ENCODE results near the gene SNX25. TPM values are rescaled to one million over a fixed set of nuclear protein-coding genes. Genes with fewer than 3 reads are reported as not detected.
"Not testable (repeated sequence)": the region's sequence is repeated elsewhere in the genome, so short reads cannot be mapped to it uniquely, and the experiment has no call there.

Gene SNX25
- total and polyA plus RNA-seq, 2 donors (not counting 1 experiment from before 2014, with no cell fraction given) = 12.0 to 77.6 TPM

DNA sequence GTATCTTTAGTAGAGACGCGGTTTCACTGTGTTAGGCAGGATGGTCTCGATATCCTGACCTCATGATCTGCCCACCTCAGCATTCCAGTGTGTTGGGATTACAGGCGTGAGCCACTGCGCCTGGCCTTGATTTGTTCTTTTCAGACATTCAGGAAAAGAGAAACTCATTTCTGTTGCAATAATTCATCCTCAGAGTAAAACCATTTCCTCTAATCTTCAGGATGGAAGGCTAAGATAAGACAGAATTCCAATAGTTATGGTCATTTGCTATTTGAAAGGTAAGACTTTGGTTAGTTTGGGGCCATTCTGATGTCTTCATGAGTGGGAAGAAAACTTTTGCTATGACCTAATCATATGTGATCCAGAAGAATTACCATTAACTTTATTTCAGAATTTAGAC, 103.3 kb downstream of the SNX25 start:
- peaks cover 10% of the 10 kb centered on the region for H3K79me2 ChIP-seq (ENCODE audit: control insufficient read depth, insufficient read depth, low read length)
- H3K4me3 Mint-ChIP-seq = no peak overlapping the region
- 95% methylated on average over 4 of the region's 5 CpGs for WGBS (ENCODE audit: insufficient coverage)
- H4K20me1 ChIP-seq (ENCODE audit: control insufficient read depth, insufficient read depth, low read length, poor library complexity, severe bottlenecking) = peaks cover 24% of the 10 kb centered on the region
- no peaks in the 10 kb centered on the region for H3K27me3 ChIP-seq (replicated peaks in 1 of 4; ENCODE audit: control extremely low read depth in 1 of 4, control insufficient read depth in 3 of 4, insufficient read depth in 4 of 4, low read length in 3 of 4)
- H3K9me3 Mint-ChIP-seq (ENCODE audit: insufficient read depth) = no peaks in the 10 kb centered on the region
- H3K27ac Mint-ChIP-seq = no peak overlapping the region
- H3K9ac ChIP-seq (ENCODE audit: low read length) = no peak overlapping the region
- H3K27me3 Mint-ChIP-seq = no peaks in the 10 kb centered on the region
- DNase-seq (no peak), ATAC-seq (ENCODE audit: low read depth) (no peak)
- no peak overlapping the region for H2AFZ ChIP-seq (ENCODE audit: insufficient read depth, low read depth, low read length, poor library complexity, severe bottlenecking)
- intact Hi-C loops (cut with micrococcal nuclease) = no loop called here
- H3K4me1 ChIP-seq (ENCODE audit: control insufficient read depth in 2 of 2, insufficient read depth in 2 of 2, low read length in 2 of 2) = peaks cover 23 to 30% of the 10 kb centered on the region in 2 donors
- POLR2A ChIA-PET = no interaction called here
- TF ChIP-seq, protein P1, sequence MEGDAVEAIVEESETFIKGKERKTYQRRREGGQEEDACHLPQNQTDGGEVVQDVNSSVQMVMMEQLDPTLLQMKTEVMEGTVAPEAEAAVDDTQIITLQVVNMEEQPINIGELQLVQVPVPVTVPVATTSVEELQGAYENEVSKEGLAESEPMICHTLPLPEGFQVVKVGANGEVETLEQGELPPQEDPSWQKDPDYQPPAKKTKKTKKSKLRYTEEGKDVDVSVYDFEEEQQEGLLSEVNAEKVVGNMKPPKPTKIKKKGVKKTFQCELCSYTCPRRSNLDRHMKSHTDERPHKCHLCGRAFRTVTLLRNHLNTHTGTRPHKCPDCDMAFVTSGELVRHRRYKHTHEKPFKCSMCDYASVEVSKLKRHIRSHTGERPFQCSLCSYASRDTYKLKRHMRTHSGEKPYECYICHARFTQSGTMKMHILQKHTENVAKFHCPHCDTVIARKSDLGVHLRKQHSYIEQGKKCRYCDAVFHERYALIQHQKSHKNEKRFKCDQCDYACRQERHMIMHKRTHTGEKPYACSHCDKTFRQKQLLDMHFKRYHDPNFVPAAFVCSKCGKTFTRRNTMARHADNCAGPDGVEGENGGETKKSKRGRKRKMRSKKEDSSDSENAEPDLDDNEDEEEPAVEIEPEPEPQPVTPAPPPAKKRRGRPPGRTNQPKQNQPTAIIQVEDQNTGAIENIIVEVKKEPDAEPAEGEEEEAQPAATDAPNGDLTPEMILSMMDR (IDR thresholded peaks at IDR 0.05) = no peak
- TF ChIP-seq EZH2 (IDR thresholded peaks at IDR 0.05; ENCODE audit: borderline replicate concordance, insufficient read depth, low read depth, low read length, poor library complexity, severe bottlenecking) = no peak
- CTCF ChIA-PET = no interaction called here
- H3K4me2 ChIP-seq (replicated peaks; ENCODE audit: low read depth, low read length, poor library complexity, severe bottlenecking) = no peak overlapping the region
- H3K4me1 Mint-ChIP-seq = peaks cover 29% of the 10 kb centered on the region
- no peaks in the 10 kb centered on the region for H3K9me3 ChIP-seq (ENCODE audit: control extremely low read depth in 1 of 3, control insufficient read depth in 2 of 3, insufficient read depth in 1 of 3, low read length in 2 of 3)
- no peak overlapping the region for H3K4me3 ChIP-seq (ENCODE audit: control extremely low read depth in 1 of 5, extremely low read depth in 1 of 5, insufficient read depth in 1 of 5, low read depth in 2 of 5, low read length in 4 of 5)
- H3K36me3 ChIP-seq (replicated peaks in 1 of 2; ENCODE audit: control extremely low read depth in 1 of 2, control insufficient read depth in 1 of 2, extremely low read depth in 1 of 2, insufficient read depth in 2 of 2, low read length in 1 of 2) = peaks cover 7 to 54% of the 10 kb centered on the region in 2 experiments
- H3K27ac ChIP-seq (ENCODE audit: low read length in 2 of 2) = no peak overlapping the region

DNA sequence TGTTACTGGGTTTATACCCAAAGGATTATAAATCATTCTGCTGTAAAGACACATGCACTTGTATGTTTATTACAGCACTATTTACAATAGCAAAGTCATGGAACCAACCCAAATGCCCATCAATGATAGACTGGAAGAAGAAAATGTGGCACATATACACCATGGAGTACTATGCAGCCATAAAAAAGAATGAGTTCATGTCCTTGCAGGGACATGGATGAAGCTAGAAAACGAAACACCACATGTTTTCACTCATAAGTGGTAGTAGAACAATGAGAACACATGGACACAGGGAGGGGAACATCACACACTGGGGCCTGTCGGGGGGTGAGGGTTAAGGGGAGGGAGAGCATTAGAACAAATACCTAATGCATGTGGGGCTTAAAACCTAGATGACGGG, 108.1 kb downstream of the SNX25 start:
- H3K4me2 ChIP-seq (replicated peaks; ENCODE audit: low read depth, low read length, poor library complexity, severe bottlenecking); H3K9ac ChIP-seq (ENCODE audit: low read length); H3K4me3 Mint-ChIP-seq; H4K20me1 ChIP-seq (ENCODE audit: control insufficient read depth, insufficient read depth, low read length, poor library complexity, severe bottlenecking); H3K27me3 Mint-ChIP-seq; H3K9me3 ChIP-seq (ENCODE audit: control extremely low read depth in 1 of 3, control insufficient read depth in 2 of 3, insufficient read depth in 1 of 3, low read length in 2 of 3); CTCF ChIA-PET; H3K27me3 ChIP-seq (replicated peaks in 1 of 4; ENCODE audit: control extremely low read depth in 1 of 4, control insufficient read depth in 3 of 4, insufficient read depth in 4 of 4, low read length in 3 of 4); ATAC-seq (ENCODE audit: low read depth); H3K27ac ChIP-seq (ENCODE audit: low read length in 2 of 2); DNase-seq; H3K79me2 ChIP-seq (ENCODE audit: control insufficient read depth, insufficient read depth, low read length); H3K4me1 ChIP-seq (ENCODE audit: control insufficient read depth in 2 of 2, insufficient read depth in 2 of 2, low read length in 2 of 2); POLR2A ChIA-PET; H3K4me3 ChIP-seq (ENCODE audit: control extremely low read depth in 1 of 5, extremely low read depth in 1 of 5, insufficient read depth in 1 of 5, low read depth in 2 of 5, low read length in 4 of 5); H3K27ac Mint-ChIP-seq; H3K9me3 Mint-ChIP-seq (ENCODE audit: insufficient read depth); H2AFZ ChIP-seq (ENCODE audit: insufficient read depth, low read depth, low read length, poor library complexity, severe bottlenecking); intact Hi-C loops (cut with micrococcal nuclease); H3K4me1 Mint-ChIP-seq: not testable (repeated sequence)
- WGBS (ENCODE audit: insufficient coverage) = no CpG with 5 or more reads among the region's 3 CpGs
- peaks cover 11 to 56% of the 10 kb centered on the region in 2 experiments for H3K36me3 ChIP-seq (replicated peaks in 1 of 2; ENCODE audit: control extremely low read depth in 1 of 2, control insufficient read depth in 1 of 2, extremely low read depth in 1 of 2, insufficient read depth in 2 of 2, low read length in 1 of 2)

Data from B cell (primary cell).